Measurements from ENCODE around the gene MGRN1.

MGRN1 gene

DNA sequence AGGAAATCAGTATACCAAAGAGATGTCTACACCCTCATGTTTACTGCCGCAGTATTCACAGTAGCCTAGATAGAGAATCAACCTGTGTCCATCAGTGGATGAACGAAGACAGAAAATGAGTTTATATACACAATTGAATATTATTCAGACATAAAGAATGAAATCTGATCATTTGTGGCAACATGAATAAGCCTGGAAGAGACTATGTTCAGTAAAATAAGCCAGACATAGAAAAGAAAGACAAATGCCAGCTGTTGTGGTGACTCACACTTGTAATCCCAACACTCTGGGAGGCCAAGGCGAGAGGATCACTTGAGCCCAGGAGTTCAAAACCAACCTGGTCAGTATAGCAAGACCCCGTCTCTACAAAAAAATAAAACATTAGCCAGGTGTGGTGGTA is 84.9 kb downstream of the MGRN1 start:
- no peak for TF ChIP-seq TAF1 (IDR thresholded peaks at IDR 0.05; ENCODE audit: borderline replicate concordance, insufficient read depth, low read length)
- TF ChIP-seq, protein P1, sequence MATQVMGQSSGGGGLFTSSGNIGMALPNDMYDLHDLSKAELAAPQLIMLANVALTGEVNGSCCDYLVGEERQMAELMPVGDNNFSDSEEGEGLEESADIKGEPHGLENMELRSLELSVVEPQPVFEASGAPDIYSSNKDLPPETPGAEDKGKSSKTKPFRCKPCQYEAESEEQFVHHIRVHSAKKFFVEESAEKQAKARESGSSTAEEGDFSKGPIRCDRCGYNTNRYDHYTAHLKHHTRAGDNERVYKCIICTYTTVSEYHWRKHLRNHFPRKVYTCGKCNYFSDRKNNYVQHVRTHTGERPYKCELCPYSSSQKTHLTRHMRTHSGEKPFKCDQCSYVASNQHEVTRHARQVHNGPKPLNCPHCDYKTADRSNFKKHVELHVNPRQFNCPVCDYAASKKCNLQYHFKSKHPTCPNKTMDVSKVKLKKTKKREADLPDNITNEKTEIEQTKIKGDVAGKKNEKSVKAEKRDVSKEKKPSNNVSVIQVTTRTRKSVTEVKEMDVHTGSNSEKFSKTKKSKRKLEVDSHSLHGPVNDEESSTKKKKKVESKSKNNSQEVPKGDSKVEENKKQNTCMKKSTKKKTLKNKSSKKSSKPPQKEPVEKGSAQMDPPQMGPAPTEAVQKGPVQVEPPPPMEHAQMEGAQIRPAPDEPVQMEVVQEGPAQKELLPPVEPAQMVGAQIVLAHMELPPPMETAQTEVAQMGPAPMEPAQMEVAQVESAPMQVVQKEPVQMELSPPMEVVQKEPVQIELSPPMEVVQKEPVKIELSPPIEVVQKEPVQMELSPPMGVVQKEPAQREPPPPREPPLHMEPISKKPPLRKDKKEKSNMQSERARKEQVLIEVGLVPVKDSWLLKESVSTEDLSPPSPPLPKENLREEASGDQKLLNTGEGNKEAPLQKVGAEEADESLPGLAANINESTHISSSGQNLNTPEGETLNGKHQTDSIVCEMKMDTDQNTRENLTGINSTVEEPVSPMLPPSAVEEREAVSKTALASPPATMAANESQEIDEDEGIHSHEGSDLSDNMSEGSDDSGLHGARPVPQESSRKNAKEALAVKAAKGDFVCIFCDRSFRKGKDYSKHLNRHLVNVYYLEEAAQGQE (IDR thresholded peaks at IDR 0.05; ENCODE audit: insufficient read depth in 1 of 2, low read depth in 2 of 2, low read length in 2 of 2) = no peak
- TF ChIP-seq SIN3A (IDR thresholded peaks at IDR 0.05; ENCODE audit: borderline replicate concordance, insufficient read depth, low read length) = no peak
- no peak for TF ChIP-seq POLR2AphosphoS5 (IDR thresholded peaks at IDR 0.05; ENCODE audit: low read depth, low read length)
- TF ChIP-seq FOXP2 (optimal IDR thresholded peaks at IDR 0.05; ENCODE audit: borderline replicate concordance, extremely low read depth, extremely low read length, insufficient read depth) = no peak

DNA sequence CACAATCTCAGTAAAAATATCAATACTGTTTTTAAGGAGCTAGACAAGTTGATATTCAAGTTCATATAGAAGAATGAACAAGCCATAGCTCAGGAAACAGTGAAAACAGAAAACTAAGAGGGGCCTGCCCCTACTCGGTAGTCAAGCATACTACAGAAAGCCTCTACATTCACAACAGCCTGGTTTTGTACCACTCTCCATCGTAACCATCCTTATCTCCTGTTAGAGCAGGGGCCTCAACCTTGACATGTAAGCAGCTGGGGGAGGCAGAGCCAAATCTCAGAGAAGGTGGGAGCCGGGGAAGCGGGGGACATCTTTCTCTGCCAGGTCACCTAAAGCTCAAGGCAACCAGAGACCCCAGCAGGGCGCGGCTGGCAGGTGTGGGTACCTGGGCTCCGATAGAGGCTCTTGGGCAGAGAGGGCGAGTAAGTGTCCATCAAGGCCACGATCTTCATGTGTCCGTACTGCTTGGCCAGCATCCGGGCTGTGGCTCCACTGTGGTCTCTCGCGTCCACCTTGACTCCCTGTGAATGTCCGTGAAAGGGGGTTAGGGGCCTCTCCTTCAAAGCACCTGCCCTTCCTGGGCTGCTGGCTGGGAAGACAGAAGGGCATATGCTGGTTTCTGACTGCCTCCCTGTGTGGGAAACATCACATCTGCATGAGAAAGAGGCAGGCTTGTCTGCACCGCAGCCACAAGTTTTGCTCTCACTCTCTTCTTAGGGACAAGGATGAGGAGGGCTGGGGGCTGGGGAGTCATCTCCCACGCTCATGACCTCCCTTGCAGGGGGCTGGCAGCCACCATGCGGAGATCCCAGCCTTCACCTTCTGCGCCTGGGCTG is 89.3 kb downstream of the MGRN1 start:
- no peak for TF ChIP-seq POLR2AphosphoS5 (IDR thresholded peaks at IDR 0.05; ENCODE audit: low read depth, low read length)
- TF ChIP-seq TAF1 (IDR thresholded peaks at IDR 0.05; ENCODE audit: borderline replicate concordance, insufficient read depth, low read length) = no peak
- TF ChIP-seq SIN3A (IDR thresholded peaks at IDR 0.05; ENCODE audit: borderline replicate concordance, insufficient read depth, low read length) = no peak
- no peak for TF ChIP-seq FOXP2 (optimal IDR thresholded peaks at IDR 0.05; ENCODE audit: borderline replicate concordance, extremely low read depth, extremely low read length, insufficient read depth)
- TF ChIP-seq, protein P1 (IDR thresholded peaks at IDR 0.05; ENCODE audit: insufficient read depth in 1 of 2, low read depth in 2 of 2, low read length in 2 of 2) = no peak

DNA sequence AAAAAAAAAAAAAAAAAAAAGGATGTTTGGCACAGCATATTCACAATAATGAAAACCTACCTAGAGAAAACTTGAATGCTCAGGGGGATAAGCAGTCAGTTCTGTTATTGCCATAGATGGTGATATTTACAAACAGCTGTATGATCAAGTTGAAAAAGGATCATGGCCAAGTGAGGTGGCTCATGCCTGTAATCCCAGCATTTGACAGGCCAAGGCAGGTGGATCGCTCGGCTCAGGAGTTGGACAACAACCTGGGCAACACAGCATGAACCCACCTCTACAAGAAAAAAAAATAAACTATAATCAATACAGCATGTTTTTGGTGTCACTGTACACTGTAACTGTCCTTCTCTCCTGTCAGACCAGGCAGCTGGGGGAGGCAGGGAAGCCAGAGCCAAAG is 90.4 kb downstream of the MGRN1 start:
- TF ChIP-seq SIN3A (IDR thresholded peaks at IDR 0.05; ENCODE audit: borderline replicate concordance, insufficient read depth, low read length) = no peak
- TF ChIP-seq, protein P1 (IDR thresholded peaks at IDR 0.05; ENCODE audit: insufficient read depth in 1 of 2, low read depth in 2 of 2, low read length in 2 of 2) = no peak
- no peak for TF ChIP-seq FOXP2 (optimal IDR thresholded peaks at IDR 0.05; ENCODE audit: borderline replicate concordance, extremely low read depth, extremely low read length, insufficient read depth)
- TF ChIP-seq TAF1 (IDR thresholded peaks at IDR 0.05; ENCODE audit: borderline replicate concordance, insufficient read depth, low read length) = no peak
- TF ChIP-seq POLR2AphosphoS5 (IDR thresholded peaks at IDR 0.05; ENCODE audit: low read depth, low read length) = no peak

DNA sequence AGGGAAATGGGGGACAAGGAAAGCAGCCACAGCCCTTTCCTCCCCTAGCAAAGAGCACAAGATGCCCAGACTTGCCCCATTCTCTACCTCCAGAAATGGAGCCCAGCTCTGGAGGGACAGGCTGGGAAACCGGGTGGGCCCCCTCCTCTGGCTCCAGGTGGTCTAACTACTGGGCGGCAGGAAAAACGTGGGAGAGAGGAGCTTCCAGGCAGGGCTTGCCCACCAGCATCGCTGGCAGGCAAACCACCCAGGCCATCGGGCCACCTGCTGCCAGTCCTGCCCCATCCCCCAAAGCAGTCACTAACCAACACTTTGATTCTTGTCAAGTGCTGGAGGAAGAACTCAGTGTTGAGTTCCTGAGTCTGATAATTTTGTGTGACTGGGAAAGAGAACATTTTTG is 93.8 kb downstream of the MGRN1 start:
- TF ChIP-seq POLR2AphosphoS5 (IDR thresholded peaks at IDR 0.05; ENCODE audit: low read depth, low read length) (no peak), FOXP2 (optimal IDR thresholded peaks at IDR 0.05; ENCODE audit: borderline replicate concordance, extremely low read depth, extremely low read length, insufficient read depth) (no peak), SIN3A (IDR thresholded peaks at IDR 0.05; ENCODE audit: borderline replicate concordance, insufficient read depth, low read length) (no peak), TAF1 (IDR thresholded peaks at IDR 0.05; ENCODE audit: borderline replicate concordance, insufficient read depth, low read length) (no peak)
- TF ChIP-seq, protein P1 (IDR thresholded peaks at IDR 0.05; ENCODE audit: insufficient read depth in 1 of 2, low read depth in 2 of 2, low read length in 2 of 2) = no peak
